ENCODE measurements around the gene EEPD1. TPM values are rescaled to one million over a fixed set of nuclear protein-coding genes. Genes with fewer than 3 reads are reported as not detected.

The EEPD1 gene
- total and polyA plus RNA-seq, 8 donors, result 7.1 to 60.5 (median 10.0) TPM

- Histone ChIP-seq H3K27me3 (no peaks in the 10 kb centered on the region), H3K4me3 (no peak overlapping the region), H3K4me1 (peaks cover 3 to 36% (median 23%) of the 10 kb centered on the region in 3 donors), H3K9me3 (no peaks in the 10 kb centered on the region), H3K27ac (peak overlapping the region in 3 of 4 donors; percentile 15 to 23 (median 23)), H3K36me3 (no peaks in the 10 kb centered on the region)
- ATAC-seq, result no peak
- FAIRE-seq, result no peak
- intact Hi-C loops (cut with DNase I), result no loop called here
- no peak for DNase-seq
- 76 to 78% methylated on average over 7 of the region's 7 CpGs for WGBS, 2 donors
- no peak for TF ChIP-seq CTCF (IDR thresholded peaks at IDR 0.05)
These were observed 123.6 kb downstream of the EEPD1 start for GRCh38 chr7:36276428-36277248.

- Histone ChIP-seq H3K9me3 (no peaks in the 10 kb centered on the region), H3K4me3 (no peak overlapping the region), H3K36me3 (no peaks in the 10 kb centered on the region), H3K27ac (peak overlapping the region in 3 of 4 donors; percentile 15 to 23 (median 23)), H3K4me1 (peaks cover 3 to 40% (median 24%) of the 10 kb centered on the region in 3 donors), H3K27me3 (no peaks in the 10 kb centered on the region)
- FAIRE-seq (no peak), DNase-seq (no peak), ATAC-seq (no peak)
- WGBS, 2 donors, result 85 to 86% methylated on average over 6 of the region's 6 CpGs
- TF ChIP-seq CTCF (IDR thresholded peaks at IDR 0.05), result no peak
- intact Hi-C loops (cut with DNase I), result no loop called here
These were observed 124.1 kb downstream of the EEPD1 start for GRCh38 chr7:36277249-36277542.

GRCh38 chr7:36278069-36278619, 125.1 kb downstream of the EEPD1 start:
- Histone ChIP-seq H3K4me1 (peaks cover 3 to 39% (median 23%) of the 10 kb centered on the region in 3 donors), H3K9me3 (no peaks in the 10 kb centered on the region), H3K27ac (no peak overlapping the region), H3K4me3 (no peak overlapping the region), H3K27me3 (no peaks in the 10 kb centered on the region), H3K36me3 (no peaks in the 10 kb centered on the region)
- DNase-seq (no peak), ATAC-seq (no peak), FAIRE-seq (no peak)
- TF ChIP-seq CTCF (IDR thresholded peaks at IDR 0.05), result no peak
- 75 to 85% methylated on average over 7 of the region's 7 CpGs for WGBS, 2 donors
- intact Hi-C loops (cut with DNase I), result no loop called here

- Histone ChIP-seq H3K4me1 (peaks cover 3 to 34% (median 18%) of the 10 kb centered on the region in 3 donors), H3K27me3 (no peaks in the 10 kb centered on the region), H3K9me3 (no peaks in the 10 kb centered on the region), H3K4me3 (no peak overlapping the region), H3K36me3 (no peaks in the 10 kb centered on the region), H3K27ac (no peak overlapping the region)
- FAIRE-seq, result no peak
- peak in 1 of 4 donors; percentile 10 for ATAC-seq
- WGBS, 2 donors, result 68 to 72% methylated on average over 7 of the region's 7 CpGs
- intact Hi-C loops (cut with DNase I), result no loop called here
- TF ChIP-seq CTCF (IDR thresholded peaks at IDR 0.05), result no peak
- no peak for DNase-seq
These were observed 125.6 kb downstream of the EEPD1 start for GRCh38 chr7:36278620-36279172.
